ENCODE measurements around the gene MBD3L2.

DNA sequence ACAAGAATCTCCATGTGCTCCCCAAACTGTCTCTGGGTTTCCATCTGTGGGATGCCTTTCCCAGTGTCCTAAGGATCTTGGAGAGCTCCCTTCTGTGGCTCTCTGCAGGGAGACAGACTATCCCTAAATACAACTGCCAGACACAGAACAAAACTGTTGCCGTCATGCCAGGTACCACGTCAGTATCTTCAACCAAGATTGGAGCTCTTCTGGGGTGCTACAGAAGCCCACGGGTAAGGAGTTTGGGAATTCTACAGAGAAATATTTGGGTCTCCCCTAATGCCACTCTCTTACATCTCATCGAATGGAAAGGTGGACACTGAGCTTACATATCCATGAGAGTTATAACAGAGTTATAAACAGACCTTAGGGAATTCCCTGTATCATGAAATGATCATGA is 14.2 kb downstream of the MBD3L2 start:
- TF ChIP-seq, protein P1, sequence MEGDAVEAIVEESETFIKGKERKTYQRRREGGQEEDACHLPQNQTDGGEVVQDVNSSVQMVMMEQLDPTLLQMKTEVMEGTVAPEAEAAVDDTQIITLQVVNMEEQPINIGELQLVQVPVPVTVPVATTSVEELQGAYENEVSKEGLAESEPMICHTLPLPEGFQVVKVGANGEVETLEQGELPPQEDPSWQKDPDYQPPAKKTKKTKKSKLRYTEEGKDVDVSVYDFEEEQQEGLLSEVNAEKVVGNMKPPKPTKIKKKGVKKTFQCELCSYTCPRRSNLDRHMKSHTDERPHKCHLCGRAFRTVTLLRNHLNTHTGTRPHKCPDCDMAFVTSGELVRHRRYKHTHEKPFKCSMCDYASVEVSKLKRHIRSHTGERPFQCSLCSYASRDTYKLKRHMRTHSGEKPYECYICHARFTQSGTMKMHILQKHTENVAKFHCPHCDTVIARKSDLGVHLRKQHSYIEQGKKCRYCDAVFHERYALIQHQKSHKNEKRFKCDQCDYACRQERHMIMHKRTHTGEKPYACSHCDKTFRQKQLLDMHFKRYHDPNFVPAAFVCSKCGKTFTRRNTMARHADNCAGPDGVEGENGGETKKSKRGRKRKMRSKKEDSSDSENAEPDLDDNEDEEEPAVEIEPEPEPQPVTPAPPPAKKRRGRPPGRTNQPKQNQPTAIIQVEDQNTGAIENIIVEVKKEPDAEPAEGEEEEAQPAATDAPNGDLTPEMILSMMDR (IDR thresholded peaks at IDR 0.05; ENCODE audit: poor library complexity) = no peak
- TF ChIP-seq EZH2phosphoT487 (IDR thresholded peaks at IDR 0.05; ENCODE audit: low read depth, severe bottlenecking, unreplicated experiment) (no peak), EZH2 (IDR thresholded peaks at IDR 0.05; ENCODE audit: borderline replicate concordance) (no peak)
